ENCODE results near the gene BACH2. TPM values are rescaled to one million over a fixed set of nuclear protein-coding genes. Genes with fewer than 3 reads are reported as not detected.

Gene BACH2
- total RNA-seq, 1 donor from 2014 or later, result 7.7 TPM

GRCh38 chr6:90053614-90054013 is 243.0 kb downstream of the BACH2 start:
- TF ChIP-seq, protein P1, sequence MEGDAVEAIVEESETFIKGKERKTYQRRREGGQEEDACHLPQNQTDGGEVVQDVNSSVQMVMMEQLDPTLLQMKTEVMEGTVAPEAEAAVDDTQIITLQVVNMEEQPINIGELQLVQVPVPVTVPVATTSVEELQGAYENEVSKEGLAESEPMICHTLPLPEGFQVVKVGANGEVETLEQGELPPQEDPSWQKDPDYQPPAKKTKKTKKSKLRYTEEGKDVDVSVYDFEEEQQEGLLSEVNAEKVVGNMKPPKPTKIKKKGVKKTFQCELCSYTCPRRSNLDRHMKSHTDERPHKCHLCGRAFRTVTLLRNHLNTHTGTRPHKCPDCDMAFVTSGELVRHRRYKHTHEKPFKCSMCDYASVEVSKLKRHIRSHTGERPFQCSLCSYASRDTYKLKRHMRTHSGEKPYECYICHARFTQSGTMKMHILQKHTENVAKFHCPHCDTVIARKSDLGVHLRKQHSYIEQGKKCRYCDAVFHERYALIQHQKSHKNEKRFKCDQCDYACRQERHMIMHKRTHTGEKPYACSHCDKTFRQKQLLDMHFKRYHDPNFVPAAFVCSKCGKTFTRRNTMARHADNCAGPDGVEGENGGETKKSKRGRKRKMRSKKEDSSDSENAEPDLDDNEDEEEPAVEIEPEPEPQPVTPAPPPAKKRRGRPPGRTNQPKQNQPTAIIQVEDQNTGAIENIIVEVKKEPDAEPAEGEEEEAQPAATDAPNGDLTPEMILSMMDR (IDR thresholded peaks at IDR 0.05), result no peak
- no peak for DNase-seq (ENCODE audit: low spot score in 2 of 2)
- no peak overlapping the region for H3K27ac ChIP-seq

DNA sequence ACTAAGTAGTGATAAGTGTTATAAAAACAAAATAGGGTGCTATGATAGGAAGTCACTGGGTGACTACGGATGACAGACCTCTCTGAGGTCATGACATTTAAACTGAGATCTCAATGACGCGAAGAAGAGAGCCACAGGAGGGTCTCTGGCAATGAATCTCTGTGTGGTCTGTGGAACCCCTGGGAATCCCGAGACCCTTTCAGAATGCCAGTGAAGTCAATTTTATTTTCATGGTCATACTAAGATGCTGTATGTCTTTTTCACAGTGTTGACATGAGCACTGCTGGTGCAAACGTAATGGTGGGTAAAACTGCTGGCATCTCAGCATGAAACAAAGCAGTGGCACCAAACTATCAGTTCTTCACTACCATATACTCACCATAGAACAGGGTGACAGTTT is 247.3 kb downstream of the BACH2 start:
- Histone ChIP-seq H3K9me3 (peaks cover 0 to 4% of the 10 kb centered on the region in 2 donors), H3K4me3 (no peak overlapping the region), H3K4me1 (no peaks in the 10 kb centered on the region), H3K36me3 (no peaks in the 10 kb centered on the region), H3K27me3 (no peaks in the 10 kb centered on the region), H3K27ac (no peak overlapping the region)
- no peak for DNase-seq (ENCODE audit: low spot score in 2 of 2)
- intact Hi-C loops (cut with DNase I), result no loop called here
- TF ChIP-seq, protein P1 (IDR thresholded peaks at IDR 0.05), result no peak

More at GRCh38 chr6:90053614-90054013, 243.0 kb downstream of the BACH2 start:
- Histone ChIP-seq H3K4me3 (no peak overlapping the region), H3K36me3 (no peaks in the 10 kb centered on the region), H3K27me3 (no peaks in the 10 kb centered on the region), H3K9me3 (peaks cover 0 to 4% of the 10 kb centered on the region in 2 donors), H3K4me1 (no peaks in the 10 kb centered on the region)
- intact Hi-C loops (cut with DNase I), result no loop called here

DNA sequence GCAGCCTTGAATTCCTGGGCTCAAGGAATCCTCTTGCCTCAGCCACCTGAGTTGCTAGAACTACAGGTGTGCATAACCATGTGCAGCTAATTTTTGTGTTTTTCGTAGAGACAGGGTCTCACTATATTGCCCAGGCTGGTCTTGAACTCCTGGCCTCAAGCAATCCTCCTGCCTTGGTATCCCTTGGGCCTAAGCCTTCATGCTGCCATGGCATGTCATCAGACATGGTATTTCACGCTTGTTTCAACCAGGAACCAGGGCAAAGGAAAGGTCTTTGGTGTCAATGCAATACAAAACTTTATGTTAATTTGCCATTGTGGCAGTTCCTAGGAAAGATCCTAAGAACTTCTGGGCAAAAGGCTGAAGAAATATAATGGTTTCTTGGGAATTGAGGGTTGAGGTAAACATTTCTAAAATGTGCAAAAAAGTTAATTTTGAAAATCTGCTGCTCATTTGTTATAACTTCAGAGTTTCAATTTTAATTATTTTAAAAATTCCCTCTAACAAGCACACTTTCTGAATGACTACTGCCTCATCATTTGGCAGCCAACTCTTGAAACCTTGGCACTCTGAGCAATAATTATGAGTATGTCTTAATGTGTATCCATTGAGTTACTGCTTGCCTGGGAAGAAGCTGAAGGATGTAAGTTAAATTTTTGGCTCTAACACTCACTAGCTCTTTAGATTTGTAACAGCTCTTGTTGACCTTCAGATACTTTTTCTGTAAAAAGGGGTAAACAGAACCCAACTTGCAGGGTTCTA is 248.3 kb downstream of the BACH2 start:
- TF ChIP-seq, protein P1 (IDR thresholded peaks at IDR 0.05), result no peak
- intact Hi-C loops (cut with DNase I), result no loop called here

DNA sequence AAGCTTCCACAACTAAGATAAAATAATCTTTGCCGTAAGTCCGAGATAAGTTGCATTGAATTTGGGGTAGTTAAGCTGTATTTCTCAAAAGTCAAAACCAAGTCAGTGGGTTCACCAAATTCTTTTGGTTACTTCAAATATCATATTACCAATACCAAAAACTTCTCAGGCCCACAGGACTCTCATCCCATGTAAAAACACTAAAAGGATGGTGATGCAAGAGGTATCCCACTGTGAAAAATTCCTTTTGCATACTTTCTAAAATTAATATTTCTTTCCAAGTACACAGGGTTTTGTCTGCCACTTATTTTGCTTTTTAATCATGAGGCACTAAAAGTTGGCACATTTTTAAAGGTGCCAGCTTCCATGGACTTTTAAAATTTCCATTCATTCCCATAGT is 251.1 kb downstream of the BACH2 start:
- Histone ChIP-seq H3K4me1 (no peaks in the 10 kb centered on the region), H3K4me3 (no peak overlapping the region), H3K27ac (no peak overlapping the region), H3K27me3 (no peaks in the 10 kb centered on the region), H3K9me3 (no peaks in the 10 kb centered on the region), H3K36me3 (no peaks in the 10 kb centered on the region)
- TF ChIP-seq, protein P1 (IDR thresholded peaks at IDR 0.05), result no peak
- intact Hi-C loops (cut with DNase I), result no loop called here
- no peak for DNase-seq (ENCODE audit: low spot score in 2 of 2)

More for the DNA sequence above, 248.3 kb downstream of the BACH2 start:
- DNase-seq (ENCODE audit: low spot score in 2 of 2), result no peak
- H3K4me3 ChIP-seq, result no peak overlapping the region
- H3K9me3 ChIP-seq, result no peaks in the 10 kb centered on the region
- H3K4me1 ChIP-seq, result no peaks in the 10 kb centered on the region
- no peak overlapping the region for H3K27ac ChIP-seq
- H3K36me3 ChIP-seq, result no peaks in the 10 kb centered on the region
- no peaks in the 10 kb centered on the region for H3K27me3 ChIP-seq

DNA sequence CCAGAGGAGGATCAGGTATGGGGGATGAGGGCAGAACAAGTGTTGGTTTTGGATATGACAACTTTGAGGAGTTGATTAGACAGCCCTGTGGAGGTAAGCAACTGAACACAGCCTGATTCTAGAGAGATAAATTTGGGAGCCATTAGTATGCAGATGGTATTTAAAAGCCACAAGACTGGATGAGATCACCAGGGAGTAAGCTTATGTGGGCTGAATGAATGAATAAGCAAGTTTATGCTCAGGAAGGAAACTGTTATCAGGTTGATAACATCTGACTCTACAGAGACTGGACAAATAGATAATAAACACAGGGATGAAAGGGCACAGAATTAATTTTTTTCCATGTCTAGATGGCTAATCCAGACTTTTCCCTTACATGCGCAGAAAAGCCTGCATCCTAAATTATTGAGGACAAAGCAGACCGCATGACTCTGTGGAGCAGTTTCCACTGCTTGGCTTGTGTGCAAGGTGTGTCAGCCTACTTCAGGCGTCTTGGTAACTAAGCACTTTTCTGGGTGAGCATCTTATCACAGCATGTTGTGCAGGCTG is 251.7 kb downstream of the BACH2 start:
- Histone ChIP-seq H3K36me3 (no peaks in the 10 kb centered on the region), H3K4me3 (no peak overlapping the region), H3K4me1 (no peaks in the 10 kb centered on the region), H3K9me3 (no peaks in the 10 kb centered on the region), H3K27ac (no peak overlapping the region), H3K27me3 (no peaks in the 10 kb centered on the region)
- intact Hi-C loops (cut with DNase I), result no loop called here
- DNase-seq (ENCODE audit: low spot score in 2 of 2), result no peak
- TF ChIP-seq, protein P1 (IDR thresholded peaks at IDR 0.05), result no peak

Measured in ascending aorta (tissue), 2 donors.